Gastrocnemius medialis (tissue), 4 donors: ENCODE data around the gene TET1. TPM values are rescaled to one million over a fixed set of nuclear protein-coding genes. Genes with fewer than 3 reads are reported as not detected.
"Not testable (repeated sequence)": the region's sequence is repeated elsewhere in the genome, so short reads cannot be mapped to it uniquely, and the experiment has no call there.

ENCODE experiments used
- ATAC-seq, 2 donors: fragments of 150-250 bp; one replicate each; pipeline ENCODE4 v1.9.1; 2016
- DNase-seq, 2 donors: peaks; one replicate each; pipeline ENCODE4 v3.0.0-alpha.2; 2019
- H3K27ac ChIP-seq, 4 donors: fragments of 200-600 bp; sonication (generic); 1 replicate in 1 of 4; 2 replicates in 3 of 4; pipeline ENCODE4 v1.5.1; 2016 to 2018; ENCODE audit warnings: mild to moderate bottlenecking in 2 of 4, moderate library complexity in 1 of 4
- H3K27me3 ChIP-seq, 3 donors: fragments of 200-600 bp; sonication (generic) in 2 of 3; 1 replicate in 1 of 3; 2 replicates in 2 of 3; pipeline versions ENCODE4 v1.5.1 to v1.6.0; 2016 to 2019; ENCODE audit warnings: mild to moderate bottlenecking in 1 of 3, moderate library complexity in 1 of 3
- H3K36me3 ChIP-seq, 2 donors: fragments of 200-600 bp; sonication (generic) in 1 of 2; one replicate each; pipeline ENCODE4 v1.5.1; 2017 to 2018
- H3K4me1 ChIP-seq, 2 donors: fragments of 200-600 bp; sonication (generic) in 1 of 2; one replicate each; pipeline ENCODE4 v1.5.1; 2016 to 2017; ENCODE audit warnings: mild to moderate bottlenecking in 2 of 2
- H3K4me3 ChIP-seq, 4 donors: fragments of 200-600 bp; sonication (generic) in 3 of 4; 1 replicate in 1 of 4; 2 replicates in 3 of 4; pipeline ENCODE4 v1.5.1; 2016 to 2019; ENCODE audit warnings: mild to moderate bottlenecking in 2 of 4
- H3K9me3 ChIP-seq, 3 donors: fragments of 200-600 bp; sonication (generic) in 2 of 3; 1 replicate in 1 of 3; 2 replicates in 2 of 3; pipeline ENCODE4 v1.5.1; 2016 to 2019
- POLR2A ChIP-seq, 2 donors: fragments of 450-650 bp; IDR thresholded peaks; one replicate each; pipeline ENCODE4 v1.6.1; 2017; ENCODE audit warnings: antibody characterized with exemption in 2 of 2, mild to moderate bottlenecking in 2 of 2, moderate library complexity in 2 of 2
- in situ Hi-C, 4 donors: fragments of 200-750 bp; cut with MboI; loops; one replicate each; pipeline versions ENCODE4 v1.15.0 to v1.8.0; 2017; ENCODE audit warnings: low sequenced_read_pairs in 4 of 4
- intact Hi-C: fragments of 100-400 bp; cut with DNase I; formaldehyde crosslinking; loops from one replicate; pipeline ENCODE4 v1.15.1; 2023; ENCODE audit warnings: low total_unique reads
- total RNA-seq, 4 donors: library from RNA; depleted of rRNA; stranded (reverse); fragments of >200 nt; gene quantifications; one replicate each; pipeline versions ENCODE4 v1.1.0 to v1.2.3, GENCODE V29; 2016
- TF ChIP-seq, protein P1 (sequence below), 5 experiments: fragments of 450-650 bp in 3 of 5; fragments of 200-600 bp in 2 of 5; sonication (generic) in 2 of 5; IDR thresholded peaks in 4 of 5; conservative IDR thresholded peaks in 1 of 5; 1 replicate in 4 of 5; 2 replicates in 1 of 5; pipeline ENCODE4 v1.5.1; 2016 to 2019; ENCODE audit warnings: antibody characterized with exemption in 5 of 5, mild to moderate bottlenecking in 3 of 5, moderate library complexity in 3 of 5

Gene TET1
- total RNA-seq, 4 donors from 2014 or later: 1.00 to 2.0 (median 1.4) TPM

DNA sequence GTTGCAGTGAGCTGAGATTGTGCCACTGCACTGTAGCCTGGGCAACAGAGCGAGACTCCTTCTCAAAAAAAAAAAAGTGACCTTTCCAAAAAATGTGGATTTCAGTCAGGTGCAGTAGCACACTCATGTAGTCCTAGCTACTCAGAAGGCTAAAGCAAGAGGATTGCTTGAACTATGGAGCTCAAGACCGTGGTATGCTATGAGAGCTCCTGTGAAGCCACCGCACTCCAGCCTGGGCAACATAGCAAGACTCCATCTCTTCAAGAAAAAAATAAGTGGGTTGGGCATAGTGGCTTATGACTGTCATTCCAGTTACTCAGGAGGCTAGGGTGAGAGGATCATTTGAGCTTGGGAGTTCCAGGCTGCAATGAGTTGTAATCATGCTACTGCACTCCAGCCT lies 51.1 kb downstream of the TET1 start:
- TF ChIP-seq POLR2A (IDR thresholded peaks at IDR 0.05): no peak
- TF ChIP-seq, protein P1, sequence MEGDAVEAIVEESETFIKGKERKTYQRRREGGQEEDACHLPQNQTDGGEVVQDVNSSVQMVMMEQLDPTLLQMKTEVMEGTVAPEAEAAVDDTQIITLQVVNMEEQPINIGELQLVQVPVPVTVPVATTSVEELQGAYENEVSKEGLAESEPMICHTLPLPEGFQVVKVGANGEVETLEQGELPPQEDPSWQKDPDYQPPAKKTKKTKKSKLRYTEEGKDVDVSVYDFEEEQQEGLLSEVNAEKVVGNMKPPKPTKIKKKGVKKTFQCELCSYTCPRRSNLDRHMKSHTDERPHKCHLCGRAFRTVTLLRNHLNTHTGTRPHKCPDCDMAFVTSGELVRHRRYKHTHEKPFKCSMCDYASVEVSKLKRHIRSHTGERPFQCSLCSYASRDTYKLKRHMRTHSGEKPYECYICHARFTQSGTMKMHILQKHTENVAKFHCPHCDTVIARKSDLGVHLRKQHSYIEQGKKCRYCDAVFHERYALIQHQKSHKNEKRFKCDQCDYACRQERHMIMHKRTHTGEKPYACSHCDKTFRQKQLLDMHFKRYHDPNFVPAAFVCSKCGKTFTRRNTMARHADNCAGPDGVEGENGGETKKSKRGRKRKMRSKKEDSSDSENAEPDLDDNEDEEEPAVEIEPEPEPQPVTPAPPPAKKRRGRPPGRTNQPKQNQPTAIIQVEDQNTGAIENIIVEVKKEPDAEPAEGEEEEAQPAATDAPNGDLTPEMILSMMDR (IDR thresholded peaks at IDR 0.05 in 4 of 5, conservative IDR thresholded peaks at IDR 0.05 in 1 of 5): no peak
- no peak for DNase-seq
- in situ Hi-C loops (no loop called here), intact Hi-C loops (no loop called here)
- H3K4me3 ChIP-seq: no peak overlapping the region
- no peaks in the 10 kb centered on the region for H3K36me3 ChIP-seq
- ATAC-seq: no peak
- no peaks in the 10 kb centered on the region for H3K27me3 ChIP-seq
- peaks cover 11 to 15% of the 10 kb centered on the region in 2 donors for H3K4me1 ChIP-seq
- H3K27ac ChIP-seq: no peak overlapping the region
- H3K9me3 ChIP-seq: no peaks in the 10 kb centered on the region

DNA sequence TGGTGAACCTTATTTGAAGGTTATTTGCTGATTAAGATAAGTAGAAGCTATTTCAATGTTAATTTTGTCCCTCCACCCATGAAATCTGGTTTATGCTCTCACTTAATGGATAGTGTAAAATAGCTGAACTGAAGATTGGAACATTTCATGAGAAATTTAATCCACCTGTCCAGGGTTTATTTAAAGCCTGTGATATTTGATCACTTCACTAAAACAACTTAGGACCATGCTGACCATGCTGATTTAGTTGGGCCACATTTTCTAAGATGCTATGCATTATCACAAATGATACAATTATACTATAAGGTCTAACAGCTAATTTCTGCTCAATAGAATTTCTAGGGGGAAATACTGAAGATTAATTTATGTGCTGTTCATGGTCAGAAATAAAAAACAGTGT lies 53.8 kb downstream of the TET1 start:
- in situ Hi-C loops, H3K4me3 ChIP-seq, intact Hi-C loops, H3K36me3 ChIP-seq, DNase-seq, H3K9me3 ChIP-seq, H3K27me3 ChIP-seq: not testable (repeated sequence)
- ATAC-seq: peak; percentile 56 to 60
- Histone ChIP-seq H3K27ac (peak overlapping the region in 2 of 4 donors; percentile 3 to 11), H3K4me1 (peaks cover 11 to 15% of the 10 kb centered on the region in 2 donors)

DNA sequence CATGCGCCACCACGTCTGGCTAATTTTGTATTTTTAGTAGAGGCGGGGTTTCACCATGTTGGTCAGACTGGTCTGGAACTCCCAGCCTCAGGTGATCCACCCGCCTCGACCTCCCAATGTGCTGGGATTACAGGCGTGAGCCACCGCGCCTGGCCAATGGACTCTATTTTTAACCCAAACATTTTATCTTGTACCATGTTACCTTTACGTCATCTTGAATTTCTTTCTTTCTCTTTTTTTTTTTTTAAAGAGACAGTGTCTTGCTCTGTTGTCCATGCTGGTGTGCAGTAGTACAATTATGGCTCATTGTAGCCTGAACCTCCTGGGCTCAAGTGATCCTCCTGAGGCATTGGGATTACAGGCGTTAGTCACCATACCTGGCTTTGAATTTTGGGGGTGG lies 57.6 kb downstream of the TET1 start:
- H3K4me3 ChIP-seq, DNase-seq, H3K36me3 ChIP-seq, ATAC-seq, H3K27ac ChIP-seq, in situ Hi-C loops, intact Hi-C loops, H3K27me3 ChIP-seq, H3K9me3 ChIP-seq: not testable (repeated sequence)
- H3K4me1 ChIP-seq: peaks cover 11 to 15% of the 10 kb centered on the region in 2 donors

GRCh38 chr10:68618234-68618633 lies 58.1 kb downstream of the TET1 start:
- DNase-seq (no peak), ATAC-seq (no peak)
- H3K4me1 ChIP-seq: peaks cover 11 to 16% of the 10 kb centered on the region in 2 donors
- no peak overlapping the region for H3K27ac ChIP-seq
- no peak for TF ChIP-seq POLR2A (IDR thresholded peaks at IDR 0.05)
- TF ChIP-seq, protein P1 (IDR thresholded peaks at IDR 0.05 in 4 of 5, conservative IDR thresholded peaks at IDR 0.05 in 1 of 5): no peak
- no peaks in the 10 kb centered on the region for H3K9me3 ChIP-seq
- in situ Hi-C loops (no loop called here), intact Hi-C loops (no loop called here)
- H3K4me3 ChIP-seq: no peak overlapping the region
- no peaks in the 10 kb centered on the region for H3K36me3 ChIP-seq
- no peaks in the 10 kb centered on the region for H3K27me3 ChIP-seq

- intact Hi-C loops (no loop called here), in situ Hi-C loops (no loop called here)
- ATAC-seq (no peak), DNase-seq (no peak)
- Histone ChIP-seq H3K27ac (no peak overlapping the region), H3K9me3 (no peaks in the 10 kb centered on the region), H3K27me3 (no peaks in the 10 kb centered on the region), H3K36me3 (no peaks in the 10 kb centered on the region), H3K4me3 (no peak overlapping the region), H3K4me1 (peaks cover 4 to 7% of the 10 kb centered on the region in 2 donors)
- TF ChIP-seq POLR2A (IDR thresholded peaks at IDR 0.05): no peak
- TF ChIP-seq, protein P1 (IDR thresholded peaks at IDR 0.05 in 4 of 5, conservative IDR thresholded peaks at IDR 0.05 in 1 of 5): no peak
Observed at GRCh38 chr10:68619595-68619994, 59.5 kb downstream of the TET1 start.

GRCh38 chr10:68625316-68625921 lies 65.3 kb downstream of the TET1 start:
- no peak for ATAC-seq
- Histone ChIP-seq H3K4me1 (peaks cover 18 to 20% of the 10 kb centered on the region in 2 donors), H3K36me3 (no peaks in the 10 kb centered on the region), H3K9me3 (no peaks in the 10 kb centered on the region), H3K27me3 (no peaks in the 10 kb centered on the region), H3K27ac (no peak overlapping the region), H3K4me3 (no peak overlapping the region)
- intact Hi-C loops (no loop called here), in situ Hi-C loops (no loop called here)
- TF ChIP-seq POLR2A (IDR thresholded peaks at IDR 0.05): no peak
- TF ChIP-seq, protein P1 (IDR thresholded peaks at IDR 0.05 in 4 of 5, conservative IDR thresholded peaks at IDR 0.05 in 1 of 5): no peak
- DNase-seq: no peak
